Middle frontal gyrus (tissue), 1 donor: ENCODE measurements around the gene LYSMD2.
A peak's percentile ranks its signal among the peaks of the same experiment; 100 is the strongest.

ENCODE experiments used
- DNase-seq: peaks from one replicate; pipeline ENCODE4 v3.0.0-alpha.2; 2015; ENCODE audit warnings: low spot score; ENCODE audit errors: extremely low spot score

LYSMD2 gene

GRCh38 chr15:51751697-51752683 is 14.5 kb upstream of the LYSMD2 start:
- DNase-seq = no peak

GRCh38 chr15:51750792-51751696 is 13.6 kb upstream of the LYSMD2 start, which contains the start of gene TMOD2:
Gene TMOD2 (plus strand): TSS chr15:51751597. CDS start chr15:51766442, 14,845 bp downstream.
- DNase-seq = peak; percentile 66

- DNase-seq = no peak
These were observed 12.7 kb upstream of the LYSMD2 start for GRCh38 chr15:51750186-51750585.

- DNase-seq = no peak
These were observed 11.9 kb upstream of the LYSMD2 start for GRCh38 chr15:51749307-51749706.

- no peak for DNase-seq
These were observed 1.7 kb upstream of the LYSMD2 start for GRCh38 chr15:51739061-51739712.

- DNase-seq = no peak
These were observed 1.1 kb upstream of the LYSMD2 start for GRCh38 chr15:51738553-51738952.

GRCh38 chr15:51736751-51737521 is 519 bp downstream of the LYSMD2 start:
- DNase-seq = peak; percentile 14

GRCh38 chr15:51736069-51736468 is 1.4 kb downstream of the LYSMD2 start:
- no peak for DNase-seq

- DNase-seq = no peak
These were observed 2.0 kb downstream of the LYSMD2 start for GRCh38 chr15:51735228-51736010.

- no peak for DNase-seq
These were observed 4.8 kb downstream of the LYSMD2 start for GRCh38 chr15:51732646-51733045.

GRCh38 chr15:51731549-51732267 is 5.7 kb downstream of the LYSMD2 start:
- DNase-seq = no peak

GRCh38 chr15:51727141-51727897 is 10.1 kb downstream of the LYSMD2 start:
- no peak for DNase-seq

GRCh38 chr15:51726302-51727073 is 11.0 kb downstream of the LYSMD2 start:
- DNase-seq = no peak

GRCh38 chr15:51724673-51725072 is 12.8 kb downstream of the LYSMD2 start:
- no peak for DNase-seq

GRCh38 chr15:51724199-51724598 is 13.3 kb downstream of the LYSMD2 start:
- DNase-seq = no peak

GRCh38 chr15:51721199-51721960 is 16.1 kb downstream of the LYSMD2 start:
- no peak for DNase-seq
